Suppressor macrophage treated with lipopolysaccharide for 4 hours (primary cell): ENCODE measurements around the gene NRG2.

Source experiments
- DNase-seq: peaks from one replicate; pipeline ENCODE4 v3.0.0-alpha.2; 2020

The NRG2 gene

DNA sequence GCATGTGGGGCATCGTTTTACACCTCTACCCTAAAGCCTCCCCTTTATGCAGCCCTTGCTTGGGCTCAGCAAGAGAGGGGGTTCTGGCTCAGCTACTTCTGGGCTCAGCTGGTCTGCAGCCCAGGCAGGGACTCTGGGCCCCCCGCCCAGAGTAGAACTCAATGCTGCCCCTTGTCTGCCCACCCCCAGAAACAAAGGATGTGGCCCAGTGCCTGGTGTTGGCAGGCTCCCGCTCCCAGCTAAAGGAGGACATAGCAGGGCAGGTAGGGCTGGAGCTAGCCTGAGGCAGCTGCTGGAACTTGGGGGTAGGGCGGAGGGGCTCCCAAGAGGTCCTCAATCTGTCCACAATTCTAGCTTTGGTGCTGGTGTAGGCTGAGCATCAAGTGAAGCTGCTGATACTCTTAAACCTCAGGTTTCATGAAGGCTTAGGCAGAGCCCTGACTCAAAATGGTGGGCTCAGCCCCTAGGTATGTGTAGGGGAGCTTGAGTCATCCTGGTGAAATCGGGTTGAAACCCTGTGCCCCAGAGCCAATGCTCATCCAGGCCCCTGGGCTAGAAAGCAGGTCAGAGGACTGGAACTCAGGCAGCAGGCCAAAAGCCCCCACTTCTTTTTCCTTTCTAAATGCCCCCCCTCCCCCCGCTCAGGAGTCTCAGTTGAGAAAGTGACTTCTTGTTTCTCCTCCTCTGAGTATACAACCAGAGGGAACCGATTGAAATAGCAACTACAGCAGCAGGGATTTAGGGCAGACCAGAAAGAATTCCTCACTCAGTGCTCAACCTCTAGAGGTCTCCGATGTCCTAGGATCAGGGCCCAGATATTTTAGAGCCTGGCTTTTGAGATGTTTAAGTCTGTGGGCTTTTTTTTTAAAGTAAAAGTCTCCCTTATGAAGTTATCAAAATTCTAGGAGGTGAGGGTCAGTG lies 236.1 kb downstream of the NRG2 start:
- DNase-seq: no peak

DNA sequence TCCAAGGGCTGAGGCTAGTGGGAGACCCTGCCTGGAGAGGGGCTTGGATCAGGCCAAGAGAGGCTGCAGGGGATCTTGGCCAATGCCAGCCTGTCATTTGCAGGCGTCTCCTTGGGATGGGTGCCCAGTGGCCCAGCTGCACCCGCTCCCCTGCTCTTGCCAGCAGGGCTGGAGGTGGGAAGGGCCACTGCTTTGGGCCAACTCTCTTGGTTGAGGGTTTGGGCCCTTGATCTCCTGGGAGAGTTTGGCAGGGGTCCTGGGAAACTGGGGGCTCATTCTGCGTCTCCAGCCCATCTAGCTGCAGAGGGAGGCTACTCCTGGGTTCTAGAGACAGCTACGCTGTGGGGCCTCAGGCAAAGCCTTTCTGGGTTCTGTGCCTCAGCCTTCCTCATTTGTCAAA lies 237.0 kb downstream of the NRG2 start:
- no peak for DNase-seq

DNA sequence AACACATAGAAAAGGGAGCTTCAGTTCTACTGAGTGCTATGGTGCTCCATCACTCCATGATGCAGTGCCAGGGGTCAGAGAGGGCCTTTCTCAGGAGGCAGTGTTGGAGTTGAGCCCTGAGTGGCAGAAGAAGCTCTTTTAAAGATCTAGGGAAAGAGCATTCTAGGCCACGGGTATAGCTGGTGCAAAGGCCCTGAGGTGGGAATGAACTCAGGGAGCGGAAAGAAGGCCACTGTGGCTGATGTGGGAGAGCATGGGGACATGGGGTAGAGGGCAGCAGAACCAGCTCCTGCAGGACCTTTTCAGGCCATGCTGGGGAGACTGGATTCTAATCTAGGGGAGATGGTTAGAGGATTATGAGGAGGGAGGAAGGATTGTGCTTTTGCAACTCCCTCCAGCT lies 237.6 kb downstream of the NRG2 start:
- DNase-seq: no peak

DNA sequence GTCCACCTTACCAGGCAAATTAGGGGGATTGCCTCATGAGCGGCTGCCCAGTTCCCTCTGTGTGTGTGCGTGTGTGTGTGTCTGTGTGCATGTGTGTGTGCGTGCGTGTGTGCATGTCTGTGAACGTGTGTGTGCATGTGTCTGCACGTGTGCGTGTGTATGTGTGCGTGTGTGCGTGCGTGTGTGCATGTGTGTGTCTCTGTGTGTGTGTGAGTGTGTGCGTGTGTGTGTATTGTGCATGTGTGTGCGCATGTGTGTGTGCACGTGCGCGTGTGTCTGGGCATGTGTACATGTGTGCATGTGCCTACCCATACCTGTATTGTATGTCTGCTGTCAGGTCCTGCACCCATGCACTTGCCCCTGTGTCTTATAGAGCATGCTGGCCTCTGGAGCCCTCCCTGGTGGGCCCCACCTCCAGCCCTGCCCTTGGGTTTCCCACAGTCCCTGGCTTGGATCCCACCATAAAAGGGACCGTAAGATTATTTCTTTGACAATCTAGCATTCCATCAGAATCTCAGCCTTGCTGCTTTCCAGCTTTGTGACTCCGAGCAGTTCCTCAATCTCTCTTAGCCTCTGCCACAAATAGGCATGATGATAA lies 238.2 kb downstream of the NRG2 start:
- DNase-seq: no peak

DNA sequence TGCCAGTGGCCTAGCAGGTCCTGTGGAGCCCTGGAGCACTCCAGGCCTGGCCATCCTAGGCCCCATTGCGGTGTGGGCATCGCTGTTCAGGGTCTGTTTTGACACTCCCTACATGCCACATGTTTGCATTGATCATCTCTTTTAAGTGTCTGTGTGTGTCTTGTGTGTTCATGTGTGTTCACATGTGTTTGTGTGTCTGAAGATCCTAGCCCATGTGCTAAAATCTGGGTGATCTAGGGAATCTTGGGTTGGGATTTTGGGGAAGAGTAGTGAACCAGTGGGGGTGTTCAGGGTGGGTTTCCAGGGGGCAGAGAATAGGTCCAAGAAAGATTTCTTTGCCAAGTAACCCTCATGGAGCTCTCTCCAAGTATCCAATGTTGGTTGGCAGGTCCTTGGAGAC lies 239.1 kb downstream of the NRG2 start:
- DNase-seq: no peak

DNA sequence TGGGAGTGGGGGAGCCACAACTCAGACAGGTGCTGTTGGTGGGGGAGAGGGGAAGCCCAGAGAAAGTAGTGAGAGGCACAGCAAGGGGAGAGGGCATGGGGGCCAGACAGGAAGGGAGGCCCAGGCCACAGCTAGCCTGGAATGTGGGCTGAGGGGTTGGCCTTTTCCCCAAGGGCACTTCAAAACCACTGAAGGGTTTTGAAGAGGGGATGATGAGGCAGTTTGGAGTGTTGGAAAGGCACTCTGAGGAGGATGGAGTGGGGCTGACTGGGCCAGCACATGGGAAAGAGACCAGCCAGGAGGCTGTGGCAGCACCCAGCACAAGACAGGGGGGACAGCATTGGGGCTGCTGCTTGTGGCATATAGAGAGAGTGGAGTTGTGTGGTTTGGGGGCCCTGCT lies 243.7 kb downstream of the NRG2 start:
- DNase-seq: no peak

DNA sequence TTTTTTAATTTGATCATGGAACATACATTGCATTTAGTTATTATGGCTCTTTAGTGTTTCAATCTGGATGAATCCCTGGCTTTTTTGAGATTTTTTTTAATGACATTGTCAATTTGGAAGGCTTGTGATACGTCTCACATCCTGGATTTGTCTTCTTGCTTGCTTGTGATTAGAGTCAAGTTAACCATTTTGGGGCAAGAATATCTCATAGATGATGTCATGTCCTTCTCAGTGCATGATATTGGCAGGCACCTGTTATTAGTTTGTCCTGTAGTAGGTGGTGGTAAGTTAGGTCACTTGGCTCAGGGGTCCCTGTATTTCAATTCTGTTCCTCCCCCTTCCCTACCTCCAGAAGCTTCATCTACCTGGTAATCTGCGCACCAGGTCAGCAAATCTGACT lies 244.2 kb downstream of the NRG2 start:
- no peak for DNase-seq

DNA sequence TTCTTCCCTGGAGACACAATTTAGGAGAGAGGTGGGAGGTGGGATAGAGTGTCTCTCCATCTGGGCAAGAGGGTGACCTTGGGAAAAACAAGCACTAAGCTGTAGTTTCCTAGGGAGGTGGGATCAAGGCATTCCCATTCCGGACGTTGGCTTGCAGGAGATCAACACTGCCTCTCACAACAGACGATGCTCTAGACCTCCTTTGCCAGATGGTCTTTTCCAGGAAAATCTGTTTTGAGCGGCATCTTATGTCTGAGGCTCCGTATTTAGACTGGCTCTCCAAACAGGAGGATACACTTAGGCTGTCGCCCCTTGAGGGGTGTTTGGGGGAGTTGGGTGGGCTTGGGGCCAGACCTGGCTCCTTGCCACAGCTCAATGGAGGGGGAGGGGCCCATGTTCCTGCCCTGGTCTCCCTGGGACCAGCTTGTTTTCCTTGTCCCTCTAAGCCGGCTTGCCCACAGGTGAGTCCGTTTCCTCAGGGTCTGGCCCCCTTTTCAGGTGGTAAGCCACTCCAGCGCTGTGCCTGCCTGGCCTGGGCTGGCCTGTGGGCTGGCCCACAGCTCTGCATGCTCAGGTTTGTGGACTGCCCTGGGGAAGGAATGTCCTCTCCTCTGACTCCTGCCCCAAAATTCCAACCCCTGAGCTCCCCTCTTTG lies 245.1 kb downstream of the NRG2 start:
- DNase-seq: no peak

DNA sequence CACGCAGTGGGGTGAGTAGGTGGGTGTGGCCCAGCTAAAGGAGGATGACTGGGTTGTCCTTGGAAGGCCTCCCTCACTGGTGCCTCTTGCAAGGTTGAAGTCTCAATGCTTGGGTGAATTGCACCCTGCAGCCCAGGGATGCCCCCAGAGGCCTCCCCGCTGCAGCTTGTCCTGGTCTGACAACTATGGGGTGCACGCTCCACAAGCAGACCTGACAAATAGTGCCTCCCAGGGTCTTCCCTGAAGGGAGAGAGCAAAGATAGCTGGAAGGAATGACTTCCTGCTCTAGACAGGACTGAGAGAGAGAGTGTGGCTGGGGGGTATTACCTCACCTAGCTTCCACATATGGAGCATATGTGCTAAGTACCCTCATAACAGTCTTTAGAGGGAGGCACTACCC lies 245.8 kb downstream of the NRG2 start:
- DNase-seq: no peak
